Measurements from ENCODE around the gene CAMTA1. TPM values are rescaled to one million over a fixed set of nuclear protein-coding genes. Genes with fewer than 3 reads are reported as not detected.

CAMTA1 gene
- total RNA-seq, 1 experiment from 2014 or later = 69.5 TPM

- CTCF ChIA-PET = no interaction called here
- intact Hi-C loops (cut with micrococcal nuclease) = no loop called here
- Histone ChIP-seq H3K9me3 (ENCODE audit: control insufficient read depth in 1 of 2, insufficient read depth in 1 of 2, low read depth in 1 of 2, low read length in 2 of 2) (no peaks in the 10 kb centered on the region), H3K36me3 (ENCODE audit: control insufficient read depth in 1 of 2, insufficient read depth in 2 of 2, low read length in 2 of 2) (no peaks in the 10 kb centered on the region), H3K4me1 (ENCODE audit: control insufficient read depth in 1 of 2, insufficient read depth in 2 of 2, low read length in 2 of 2) (no peaks in the 10 kb centered on the region), H3K27me3 (ENCODE audit: insufficient read depth, low read length) (no peaks in the 10 kb centered on the region), H3K4me3 (replicated peaks in 1 of 2; ENCODE audit: low read depth in 1 of 2, low read length in 2 of 2) (no peak overlapping the region), H3K9me2 (ENCODE audit: insufficient read depth) (no peaks in the 10 kb centered on the region), H2AFZ (ENCODE audit: low read depth, low read length, poor library complexity, severe bottlenecking) (no peak overlapping the region), H3K79me2 (ENCODE audit: insufficient read depth, low read length) (no peaks in the 10 kb centered on the region), H3K9ac (ENCODE audit: low read length) (no peak overlapping the region), H4K20me1 (ENCODE audit: insufficient read depth) (no peaks in the 10 kb centered on the region), H3K4me2 (ENCODE audit: low read length) (no peak overlapping the region), H3K27ac (ENCODE audit: low read depth, low read length) (no peak overlapping the region)
- POLR2A ChIA-PET = no interaction called here
- RAD21 ChIA-PET (ENCODE audit: low non-redundant PET in 1 of 2, low total read pairs in 2 of 2, uncharacterized antibody in 2 of 2, unreplicated experiment in 2 of 2) = no interaction called here
- no peak for DNase-seq (ENCODE audit: low read depth, low spot score)
- no peak for ATAC-seq
- TF ChIP-seq TCF7L2 (IDR thresholded peaks at IDR 0.05; ENCODE audit: borderline replicate concordance, extremely low read depth, insufficient read depth, insufficient read length) = no peak
- TF ChIP-seq ZBTB33 (IDR thresholded peaks at IDR 0.05; ENCODE audit: extremely low read depth, insufficient replicate concordance, low read length) = no peak
- TF ChIP-seq CBX3 (IDR thresholded peaks at IDR 0.05; ENCODE audit: low read depth) = no peak
- TF ChIP-seq ZFX (IDR thresholded peaks at IDR 0.05) = no peak
- TF ChIP-seq CEBPB (IDR thresholded peaks at IDR 0.05; ENCODE audit: low read depth) = no peak
- no peak for TF ChIP-seq ZNF274 (IDR thresholded peaks at IDR 0.05; ENCODE audit: low read depth, low read length)
- TF ChIP-seq RAD21 (IDR thresholded peaks at IDR 0.05; ENCODE audit: low read depth) = no peak
- TF ChIP-seq EZH2 (IDR thresholded peaks at IDR 0.05) = no peak
- TF ChIP-seq FOSL1 (IDR thresholded peaks at IDR 0.05; ENCODE audit: low read depth) = no peak
- TF ChIP-seq ATF3 (IDR thresholded peaks at IDR 0.05) = no peak
- no peak for TF ChIP-seq CTCF (IDR thresholded peaks at IDR 0.05 in 2 of 3, conservative IDR thresholded peaks at IDR 0.05 in 1 of 3; ENCODE audit: borderline replicate concordance in 1 of 3, insufficient read depth in 1 of 3, low read depth in 2 of 3, low read length in 2 of 3)
- no peak for TF ChIP-seq REST (IDR thresholded peaks at IDR 0.05; ENCODE audit: low read depth)
- TF ChIP-seq POLR2A (IDR thresholded peaks at IDR 0.05; ENCODE audit: borderline replicate concordance, extremely low read depth, insufficient read depth, insufficient read length) = no peak
- TF ChIP-seq EZH2phosphoT487 (IDR thresholded peaks at IDR 0.05; ENCODE audit: borderline replicate concordance) = no peak
- no peak for TF ChIP-seq MAX (IDR thresholded peaks at IDR 0.05)
- no peak for TF ChIP-seq POLR2AphosphoS5 (IDR thresholded peaks at IDR 0.05; ENCODE audit: low read depth, low read length)
- TF ChIP-seq JUND (IDR thresholded peaks at IDR 0.05) = no peak
- no peak for TF ChIP-seq SRF (IDR thresholded peaks at IDR 0.05; ENCODE audit: low read depth)
- TF ChIP-seq SIN3A (IDR thresholded peaks at IDR 0.05; ENCODE audit: low read depth) = no peak
- BruUV-seq (replicated peaks) = no TSS peak
These were observed 870.1 kb downstream of the CAMTA1 start for GRCh38 chr1:7655354-7655753.

All from HCT116 (cell line).